ENCODE results near the gene CCR9.
A peak's percentile ranks its signal among the peaks of the same experiment; 100 is the strongest.

CCR9 gene

GRCh38 chr3:45873638-45874037 lies 12.7 kb upstream of the CCR9 start:
- no peak for DNase-seq

- peak; percentile 50 for DNase-seq
These were observed 11.5 kb upstream of the CCR9 start for GRCh38 chr3:45874677-45875346.

GRCh38 chr3:45878124-45878523 lies 8.2 kb upstream of the CCR9 start:
- DNase-seq = no peak

- DNase-seq = no peak
These were observed 5.6 kb upstream of the CCR9 start for GRCh38 chr3:45880725-45881077.

- DNase-seq = no peak
These were observed 5.0 kb upstream of the CCR9 start for GRCh38 chr3:45881078-45882022.

- no peak for DNase-seq
These were observed 1.8 kb upstream of the CCR9 start for GRCh38 chr3:45884368-45885201.

GRCh38 chr3:45887285-45887684 lies 942 bp downstream of the CCR9 start:
- no peak for DNase-seq

- no peak for DNase-seq
These were observed 1.6 kb downstream of the CCR9 start for GRCh38 chr3:45887759-45888511.

- DNase-seq = no peak
These were observed 3.0 kb downstream of the CCR9 start for GRCh38 chr3:45889337-45889736.

GRCh38 chr3:45890405-45890804 lies 4.1 kb downstream of the CCR9 start:
- DNase-seq = no peak

GRCh38 chr3:45892161-45892560 lies 5.8 kb downstream of the CCR9 start:
- DNase-seq = no peak

- no peak for DNase-seq
These were observed 7.7 kb downstream of the CCR9 start for GRCh38 chr3:45894015-45894414.

- DNase-seq = no peak
These were observed 9.5 kb downstream of the CCR9 start for GRCh38 chr3:45895686-45896468.

GRCh38 chr3:45896956-45897355 lies 10.6 kb downstream of the CCR9 start:
- no peak for DNase-seq

- DNase-seq = no peak
These were observed 18.6 kb downstream of the CCR9 start for GRCh38 chr3:45904931-45905330.

- no peak for DNase-seq
These were observed 19.4 kb downstream of the CCR9 start for GRCh38 chr3:45905755-45906154.

- no peak for DNase-seq
These were observed 20.5 kb downstream of the CCR9 start for GRCh38 chr3:45906681-45907407.

- DNase-seq = no peak
These were observed 21.7 kb downstream of the CCR9 start for GRCh38 chr3:45907769-45908705.

- DNase-seq = no peak
These were observed 22.4 kb downstream of the CCR9 start for GRCh38 chr3:45908761-45909160.

- no peak for DNase-seq
These were observed 23.2 kb downstream of the CCR9 start for GRCh38 chr3:45909542-45909941.

Measured in DMS 273 treated with DMSO at 0.1 percent for 48 hours (cell line).